Right cardiac atrium (tissue), 5 donors: ENCODE measurements around the gene WDFY3. TPM values are rescaled to one million over a fixed set of nuclear protein-coding genes. Genes with fewer than 3 reads are reported as not detected.
"Not testable (repeated sequence)": the region's sequence is repeated elsewhere in the genome, so short reads cannot be mapped to it uniquely, and the experiment has no call there.

ENCODE experiments used
- ATAC-seq, 2 donors: fragments of 200-7000 bp; cut with Tn5 transposase; one replicate each; pipeline versions ENCODE4 v1.8.0 to v1.9.1; 2020; ENCODE audit warnings: moderate library complexity in 2 of 2, mild to moderate bottlenecking in 1 of 2
- DNase-seq, 3 donors: peaks; one replicate each; pipeline ENCODE4 v3.0.0-alpha.2; 2020
- H3K27ac ChIP-seq: one replicate; pipeline ENCODE4 v1.5.1; 2013; ENCODE audit warnings: mild to moderate bottlenecking, low read length, control low read depth, moderate library complexity
- H3K27me3 ChIP-seq: one replicate; pipeline ENCODE4 v1.6.1; 2013; ENCODE audit not compliant: control insufficient read depth, insufficient read depth
- H3K4me1 ChIP-seq: one replicate; pipeline ENCODE4 v1.6.1; 2013; ENCODE audit warnings: low read length; ENCODE audit not compliant: control insufficient read depth, insufficient read depth
- H3K4me3 ChIP-seq: one replicate; pipeline ENCODE4 v1.5.1; 2013; ENCODE audit warnings: low read length, control low read depth
- H3K9me3 ChIP-seq: one replicate; pipeline ENCODE4 v1.6.1; 2013; ENCODE audit warnings: low read length; ENCODE audit not compliant: control insufficient read depth
- WGBS: extraction: QIAGEN DNeasy Blood & Tissue Kit; methylation state at CpG from one replicate; pipeline ENCODE4 v1.1.7; 2013; 5-methylcytosine and 5-hydroxymethylcytosine counted together
- intact Hi-C, 4 donors: fragments of 100-400 bp; cut with DNase I; formaldehyde crosslinking; loops; one replicate each; pipeline versions ENCODE4 v1.11.0 to v1.14.0; 2022 to 2023
- polyA plus RNA-seq: library from polyadenylated mRNA; stranded (reverse); fragments of 200-250 nt; gene quantifications from one replicate; pipeline ENCODE4 v1.2.3, GENCODE V29; 2013
- total RNA-seq, 4 donors: library from RNA; stranded (reverse); fragmentation: NEBNext Ultra II Directional; extraction: Animal tissue kit (Norgen Biotek cat#: 25700); gene quantifications; one replicate each; pipeline ENCODE4 v1.2.1, GENCODE V29; 2021
- donor health status: healthy with polysubstance abuse.
- donor health status: DM: no; HTN: yes; CAD: no.
- donor health status: DM: no; HTN: no; CAD: no.
- donor health status: DM: no; HTN: yes; CAD: no; lungs with severe emphysema.
- donor health status: DM: yes; HTN: yes; CAD: no.

WDFY3 gene
- total and polyA plus RNA-seq, 5 donors = 6.7 to 50.2 (median 46.5) TPM

DNA sequence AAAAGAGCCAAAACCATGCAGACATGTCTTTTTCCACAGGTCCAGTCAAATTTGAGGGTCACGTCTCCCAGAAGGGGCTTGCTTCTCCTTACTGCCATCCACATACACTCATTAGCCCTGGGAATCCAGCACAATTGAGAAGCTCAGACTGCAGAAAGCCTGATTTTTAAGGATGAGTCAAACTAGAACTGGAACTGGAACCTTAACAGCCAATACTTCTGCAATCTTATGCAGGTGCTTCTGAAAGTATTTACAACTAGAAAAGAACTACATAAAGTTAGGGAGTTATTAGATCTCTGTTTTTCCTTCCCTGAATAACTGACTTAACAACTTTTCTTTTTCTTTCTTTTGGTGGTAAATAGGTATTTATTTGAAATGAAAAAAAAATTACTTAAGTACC is 297.3 kb downstream of the WDFY3 start:
- no peak overlapping the region for H3K4me3 ChIP-seq
- no peaks in the 10 kb centered on the region for H3K4me1 ChIP-seq
- H3K27me3 ChIP-seq = no peaks in the 10 kb centered on the region
- H3K9me3 ChIP-seq = no peaks in the 10 kb centered on the region
- no peak overlapping the region for H3K27ac ChIP-seq
- intact Hi-C loops = no loop called here
- no peak for ATAC-seq
- 93% methylated on average over 1 of the region's 1 CpG for WGBS
- no peak for DNase-seq

DNA sequence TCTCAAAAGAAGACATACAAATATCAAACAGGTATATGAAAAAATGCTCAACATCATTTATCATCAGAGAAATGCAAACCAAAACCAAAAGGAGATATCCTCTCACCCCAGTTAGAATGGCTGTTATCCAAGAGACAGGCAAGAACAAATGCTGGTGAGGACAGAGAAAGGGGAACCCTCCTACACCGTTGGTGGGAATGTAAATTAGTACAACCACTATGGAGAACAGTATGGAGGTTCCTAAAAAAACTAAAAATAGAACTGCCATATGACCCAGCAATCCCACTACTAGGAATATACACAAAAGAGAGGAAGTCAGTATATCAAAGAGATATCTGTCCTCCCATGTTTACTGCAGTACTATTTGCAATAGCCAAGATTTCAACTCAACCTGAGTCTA is 300.1 kb downstream of the WDFY3 start:
- Histone ChIP-seq H3K27ac (no peak overlapping the region), H3K4me1 (no peaks in the 10 kb centered on the region), H3K27me3 (no peaks in the 10 kb centered on the region), H3K9me3 (no peaks in the 10 kb centered on the region), H3K4me3 (no peak overlapping the region)
- DNase-seq = no peak
- ATAC-seq = no peak
- WGBS = 97% methylated on average over 1 of the region's 1 CpG
- intact Hi-C loops = no loop called here

GRCh38 chr4:84664767-84665166 is 301.7 kb downstream of the WDFY3 start:
- 96% methylated on average over 19 of the region's 19 CpGs for WGBS
- H3K27me3 ChIP-seq, H3K4me1 ChIP-seq, intact Hi-C loops, H3K27ac ChIP-seq, H3K4me3 ChIP-seq, H3K9me3 ChIP-seq, ATAC-seq: not testable (repeated sequence)
- DNase-seq = peak in 1 of 3 donors; percentile 40

DNA sequence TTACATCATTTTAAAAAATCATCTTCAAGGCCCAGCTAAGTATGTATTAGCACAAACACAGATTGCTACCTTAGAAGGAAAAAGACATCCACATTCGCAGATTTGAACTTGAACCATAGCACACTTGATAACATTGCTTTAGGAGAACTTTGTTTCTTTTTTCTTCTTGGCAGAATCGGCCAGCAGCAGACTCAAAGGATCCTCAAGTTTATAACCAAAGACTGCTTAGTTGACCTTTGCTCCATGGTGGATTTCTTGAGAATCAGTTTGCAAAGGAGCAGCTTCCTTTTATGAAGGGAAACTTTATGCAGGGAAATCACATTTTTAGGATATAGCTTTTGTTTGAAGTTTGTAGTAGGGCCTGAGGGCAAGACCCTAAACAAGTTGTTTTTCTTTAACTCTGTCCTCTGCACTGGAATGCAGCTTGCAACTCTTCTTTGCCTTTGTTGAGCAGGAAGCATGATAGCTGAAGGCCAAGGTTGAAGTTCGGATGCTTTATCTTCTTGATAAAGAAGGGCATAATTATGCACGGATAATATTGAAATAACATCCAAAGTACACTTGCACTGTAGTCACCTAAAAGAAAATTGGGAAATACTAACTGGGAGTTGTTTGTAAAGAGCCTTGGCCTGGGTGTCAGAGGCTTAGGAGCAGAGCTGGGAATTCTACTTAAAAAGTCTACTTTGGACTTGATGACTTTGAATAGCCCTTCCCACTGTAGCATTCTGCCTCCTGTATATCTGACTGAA is 305.1 kb downstream of the WDFY3 start:
- ATAC-seq = no peak
- no peak overlapping the region for H3K4me3 ChIP-seq
- DNase-seq = no peak
- H3K4me1 ChIP-seq = no peaks in the 10 kb centered on the region
- no peak overlapping the region for H3K27ac ChIP-seq
- intact Hi-C loops = no loop called here
- no peaks in the 10 kb centered on the region for H3K9me3 ChIP-seq
- H3K27me3 ChIP-seq = no peaks in the 10 kb centered on the region
- 47% methylated on average over 4 of the region's 4 CpGs for WGBS

- WGBS = 97% methylated on average over 3 of the region's 3 CpGs
- H3K27ac ChIP-seq = no peak overlapping the region
Measured at GRCh38 chr4:84660606-84661005, 305.9 kb downstream of the WDFY3 start.

GRCh38 chr4:84652478-84652877 is 314.0 kb downstream of the WDFY3 start:
- 84% methylated on average over 4 of the region's 4 CpGs for WGBS
- no peak for ATAC-seq
- DNase-seq = no peak
- intact Hi-C loops = no loop called here
- Histone ChIP-seq H3K9me3 (no peaks in the 10 kb centered on the region), H3K4me1 (no peaks in the 10 kb centered on the region), H3K4me3 (no peak overlapping the region), H3K27me3 (no peaks in the 10 kb centered on the region), H3K27ac (no peak overlapping the region)

More at GRCh38 chr4:84660606-84661005, 305.9 kb downstream of the WDFY3 start:
- no peaks in the 10 kb centered on the region for H3K27me3 ChIP-seq
- no peaks in the 10 kb centered on the region for H3K9me3 ChIP-seq
- H3K4me3 ChIP-seq = no peak overlapping the region
- intact Hi-C loops = no loop called here
- no peaks in the 10 kb centered on the region for H3K4me1 ChIP-seq
- DNase-seq = no peak
- ATAC-seq = no peak

- DNase-seq = no peak
- no peaks in the 10 kb centered on the region for H3K27me3 ChIP-seq
- no peak overlapping the region for H3K4me3 ChIP-seq
- intact Hi-C loops = no loop called here
- H3K4me1 ChIP-seq = no peaks in the 10 kb centered on the region
- H3K9me3 ChIP-seq = no peaks in the 10 kb centered on the region
- H3K27ac ChIP-seq = no peak overlapping the region
- 73% methylated on average over 1 of the region's 1 CpG for WGBS
- ATAC-seq = no peak
Measured at GRCh38 chr4:84651499-84651898, 315.0 kb downstream of the WDFY3 start.

GRCh38 chr4:84648863-84649647 is 317.4 kb downstream of the WDFY3 start:
- 61% methylated on average over 10 of the region's 10 CpGs for WGBS
- intact Hi-C loops = no loop called here
- Histone ChIP-seq H3K4me1 (no peaks in the 10 kb centered on the region), H3K27me3 (no peaks in the 10 kb centered on the region), H3K4me3 (no peak overlapping the region), H3K27ac (no peak overlapping the region), H3K9me3 (no peaks in the 10 kb centered on the region)
- DNase-seq (peak in 1 of 3 donors; percentile 45), ATAC-seq (no peak)

DNA sequence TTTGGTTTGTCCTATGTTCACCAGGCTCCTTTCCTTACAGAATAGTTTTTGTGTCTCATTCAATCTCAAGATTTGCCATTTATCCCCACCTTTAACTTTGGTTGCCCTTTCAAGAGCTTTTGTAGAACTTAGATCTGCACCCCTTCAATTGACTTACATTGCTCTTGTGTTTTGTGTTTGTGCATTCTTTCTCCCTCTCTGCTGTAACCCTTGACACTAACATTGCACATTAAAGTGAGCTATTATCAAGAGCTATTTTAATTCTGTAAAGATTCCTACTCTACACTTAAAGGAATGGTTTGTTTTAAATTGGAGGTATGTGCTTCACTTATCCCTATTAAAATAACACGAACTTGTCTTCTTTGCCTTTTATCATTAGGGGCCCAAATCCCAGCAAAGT is 318.3 kb downstream of the WDFY3 start:
- H3K4me1 ChIP-seq = no peaks in the 10 kb centered on the region
- intact Hi-C loops = no loop called here
- ATAC-seq (no peak), DNase-seq (no peak)
- no peaks in the 10 kb centered on the region for H3K9me3 ChIP-seq
- H3K27ac ChIP-seq = no peak overlapping the region
- no peak overlapping the region for H3K4me3 ChIP-seq
- 49% methylated on average over 1 of the region's 1 CpG for WGBS
- H3K27me3 ChIP-seq = no peaks in the 10 kb centered on the region

GRCh38 chr4:84647312-84647884 is 319.1 kb downstream of the WDFY3 start:
- WGBS = 56% methylated on average over 2 of the region's 2 CpGs
- Histone ChIP-seq H3K4me1 (no peaks in the 10 kb centered on the region), H3K4me3 (no peak overlapping the region), H3K27me3 (no peaks in the 10 kb centered on the region), H3K27ac (no peak overlapping the region), H3K9me3 (no peaks in the 10 kb centered on the region)
- ATAC-seq = no peak
- DNase-seq = no peak
- intact Hi-C loops = no loop called here

GRCh38 chr4:84644087-84644486 is 322.4 kb downstream of the WDFY3 start:
- Histone ChIP-seq H3K9me3 (no peaks in the 10 kb centered on the region), H3K4me1 (no peaks in the 10 kb centered on the region), H3K27ac (no peak overlapping the region), H3K27me3 (no peaks in the 10 kb centered on the region), H3K4me3 (no peak overlapping the region)
- intact Hi-C loops = no loop called here
- WGBS = 92% methylated on average over 5 of the region's 5 CpGs
- ATAC-seq (no peak), DNase-seq (no peak)
